ENCODE results near the gene PSPN.

DNA sequence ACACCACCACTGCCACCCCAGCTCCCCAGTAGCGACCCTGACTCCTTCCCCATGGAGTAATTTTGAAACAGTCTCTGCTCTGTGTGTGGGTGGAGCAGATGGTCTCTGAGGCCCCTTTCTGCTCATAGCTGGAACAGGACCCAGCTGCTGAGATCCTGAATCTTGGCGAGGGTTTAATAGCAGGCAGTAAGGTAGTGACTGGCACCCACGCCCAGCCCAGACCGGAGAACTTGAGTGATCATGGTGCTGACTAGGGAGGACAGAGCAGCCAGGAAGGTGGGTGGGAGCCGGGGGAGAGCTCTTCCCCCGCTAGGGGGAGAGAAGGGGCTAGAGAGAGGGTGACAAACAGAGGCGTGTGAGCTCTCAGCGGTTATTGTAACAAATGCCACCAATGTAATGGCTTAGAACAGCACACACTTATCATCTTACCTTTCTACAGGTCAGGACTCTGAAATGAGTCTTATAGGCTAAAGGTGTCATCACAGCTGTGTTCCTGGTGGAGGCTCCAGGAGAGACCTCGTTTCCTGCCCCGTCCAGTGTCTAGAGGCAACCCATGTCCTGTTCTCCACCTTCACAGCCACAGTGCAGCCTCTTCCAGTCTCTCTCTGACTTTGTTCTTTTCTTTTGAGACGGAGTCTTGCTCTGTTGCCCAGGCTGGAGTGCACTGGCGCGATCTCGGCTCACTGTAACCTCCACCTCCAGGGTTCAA lies 35.1 kb downstream of the PSPN start:
- TF ChIP-seq, protein P1, sequence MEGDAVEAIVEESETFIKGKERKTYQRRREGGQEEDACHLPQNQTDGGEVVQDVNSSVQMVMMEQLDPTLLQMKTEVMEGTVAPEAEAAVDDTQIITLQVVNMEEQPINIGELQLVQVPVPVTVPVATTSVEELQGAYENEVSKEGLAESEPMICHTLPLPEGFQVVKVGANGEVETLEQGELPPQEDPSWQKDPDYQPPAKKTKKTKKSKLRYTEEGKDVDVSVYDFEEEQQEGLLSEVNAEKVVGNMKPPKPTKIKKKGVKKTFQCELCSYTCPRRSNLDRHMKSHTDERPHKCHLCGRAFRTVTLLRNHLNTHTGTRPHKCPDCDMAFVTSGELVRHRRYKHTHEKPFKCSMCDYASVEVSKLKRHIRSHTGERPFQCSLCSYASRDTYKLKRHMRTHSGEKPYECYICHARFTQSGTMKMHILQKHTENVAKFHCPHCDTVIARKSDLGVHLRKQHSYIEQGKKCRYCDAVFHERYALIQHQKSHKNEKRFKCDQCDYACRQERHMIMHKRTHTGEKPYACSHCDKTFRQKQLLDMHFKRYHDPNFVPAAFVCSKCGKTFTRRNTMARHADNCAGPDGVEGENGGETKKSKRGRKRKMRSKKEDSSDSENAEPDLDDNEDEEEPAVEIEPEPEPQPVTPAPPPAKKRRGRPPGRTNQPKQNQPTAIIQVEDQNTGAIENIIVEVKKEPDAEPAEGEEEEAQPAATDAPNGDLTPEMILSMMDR (IDR thresholded peaks at IDR 0.05): no peak
- no peak for TF ChIP-seq POLR2AphosphoS5 (IDR thresholded peaks at IDR 0.05)

Data from breast epithelium (tissue), 3 donors.